IMR-90 (cell line): ENCODE measurements around the gene COL6A3.

Experiments
- CEBPB ChIP-seq: IDR thresholded peaks from 2 replicates; pipeline ENCODE4 v1.6.1; 2012; ENCODE audit warnings: low read depth, low read length, improper control_type of control experiment
- CTCF ChIP-seq: conservative IDR thresholded peaks from 2 replicates; pipeline ENCODE4 v1.5.1; 2012; ENCODE audit warnings: mild to moderate bottlenecking, low read depth, low read length, improper control_type of control experiment
- MAFK ChIP-seq: IDR thresholded peaks from 2 replicates; pipeline ENCODE4 v1.6.1; 2012; ENCODE audit warnings: low read depth, low read length, improper control_type of control experiment
- POLR2A ChIP-seq: IDR thresholded peaks from 2 replicates; pipeline ENCODE4 v1.6.1; 2012; ENCODE audit warnings: mild to moderate bottlenecking, low read depth, low read length
- RAD21 ChIP-seq: IDR thresholded peaks from 2 replicates; pipeline ENCODE4 v1.6.1; 2012; ENCODE audit warnings: low read length, improper control_type of control experiment
- RCOR1 ChIP-seq: IDR thresholded peaks from 2 replicates; pipeline ENCODE4 v1.6.1; 2012; ENCODE audit warnings: mild to moderate bottlenecking, low read length, improper control_type of control experiment; ENCODE audit not compliant: insufficient replicate concordance
- USF2 ChIP-seq: fragments of 150-350 bp; IDR thresholded peaks from 2 replicates; pipeline ENCODE4 v1.6.1; 2017; ENCODE audit warnings: mild to moderate bottlenecking, antibody characterized with exemption, low read length, low read depth

DNA sequence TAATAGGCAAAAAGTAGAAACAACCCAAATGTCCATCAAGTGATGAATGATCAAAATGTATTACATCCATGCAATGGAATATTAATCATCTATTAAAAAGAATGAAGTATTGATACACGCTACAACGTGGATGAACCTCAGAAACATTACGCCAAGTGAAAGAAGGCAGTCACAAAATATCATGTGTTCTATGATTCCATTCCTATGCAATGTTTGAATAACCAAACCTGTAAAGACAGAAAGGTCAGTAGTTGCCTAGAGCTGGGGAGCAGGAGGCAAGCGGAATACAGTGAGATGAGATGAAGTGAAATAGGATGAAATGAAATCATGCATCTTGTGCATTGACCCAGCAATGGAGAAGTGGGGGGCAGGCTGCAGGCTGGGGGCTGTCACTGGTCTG, 17.9 kb upstream of the COL6A3 start:
- no peak for TF ChIP-seq POLR2A
- no peak for TF ChIP-seq CTCF
- TF ChIP-seq MAFK, result no peak
- TF ChIP-seq RAD21, result no peak
- TF ChIP-seq USF2, result no peak
- no peak for TF ChIP-seq CEBPB
- no peak for TF ChIP-seq RCOR1
